Right atrium auricular region (tissue), 2 donors: Measurements from ENCODE around the gene CUTC. TPM values are rescaled to one million over a fixed set of nuclear protein-coding genes. Genes with fewer than 3 reads are reported as not detected.

Source experiments
- DNase-seq: peaks from one replicate; pipeline ENCODE4 v3.0.0-alpha.2; 2019; ENCODE audit warnings: low spot score
- H3K27ac ChIP-seq, 2 donors: fragments of 200-600 bp; sonication (generic); 1 replicate in 1 of 2; 2 replicates in 1 of 2; pipeline ENCODE4 v1.5.1; 2016 to 2019
- H3K27me3 ChIP-seq, 2 donors: fragments of 200-600 bp; sonication (generic); one replicate each; pipeline versions ENCODE4 v1.5.1 to v1.6.0; 2017 to 2019
- H3K36me3 ChIP-seq: fragments of 200-600 bp; sonication (generic); one replicate; pipeline ENCODE4 v1.5.1; 2016
- H3K4me1 ChIP-seq, 2 donors: fragments of 200-600 bp; sonication (generic); one replicate each; pipeline versions ENCODE4 v1.5.1 to v1.6.0; 2017 to 2019
- H3K4me3 ChIP-seq, 2 donors: fragments of 200-600 bp; sonication (generic); 1 replicate in 1 of 2; 2 replicates in 1 of 2; pipeline ENCODE4 v1.5.1; 2017 to 2019; ENCODE audit warnings: mild to moderate bottlenecking in 1 of 2, moderate library complexity in 1 of 2
- H3K9me3 ChIP-seq, 2 donors: fragments of 200-600 bp; sonication (generic); one replicate each; pipeline ENCODE4 v1.5.1; 2019
- CTCF ChIP-seq, 2 donors: fragments of 200-600 bp; sonication (generic); IDR thresholded peaks; one replicate each; pipeline ENCODE4 v1.5.1; 2019; ENCODE audit warnings: antibody characterized with exemption in 2 of 2
- total RNA-seq, 2 donors: library from RNA; depleted of rRNA; stranded (reverse); fragments of >200 nt; gene quantifications; one replicate each; pipeline ENCODE4 v1.1.0, GENCODE V29; 2016

Gene CUTC
- total RNA-seq, 2 donors from 2014 or later = 29.0 to 37.5 TPM

- H3K27me3 ChIP-seq = no peaks in the 10 kb centered on the region
- no peaks in the 10 kb centered on the region for H3K4me1 ChIP-seq
- H3K36me3 ChIP-seq = peaks cover 77% of the 10 kb centered on the region
- H3K4me3 ChIP-seq = no peak overlapping the region
- H3K9me3 ChIP-seq = no peaks in the 10 kb centered on the region
- no peak for TF ChIP-seq CTCF (IDR thresholded peaks at IDR 0.05)
- DNase-seq = no peak
- H3K27ac ChIP-seq = no peak overlapping the region
Observed at GRCh38 chr10:99758211-99758891, 26.3 kb downstream of the CUTC start.

DNA sequence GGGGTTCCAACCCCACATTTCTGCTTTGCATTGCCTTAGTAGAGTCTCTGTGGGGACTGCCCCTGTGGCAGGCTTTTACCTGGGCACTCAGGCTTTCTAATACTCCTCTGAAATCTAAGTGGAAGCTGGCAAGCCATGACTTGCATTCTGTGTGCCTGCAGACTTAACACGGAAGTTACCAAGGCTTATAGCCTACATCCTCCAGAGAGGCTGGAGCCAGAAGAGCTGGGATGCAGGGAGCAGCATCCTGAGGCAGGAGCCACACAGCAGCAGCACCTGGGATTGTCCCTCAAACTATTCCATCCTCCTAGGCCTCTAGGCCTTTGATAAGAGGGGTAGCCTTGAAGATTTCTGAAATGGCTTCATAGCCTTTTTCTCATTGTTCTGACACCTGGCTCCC lies 28.3 kb downstream of the CUTC start:
- Histone ChIP-seq H3K4me3 (no peak overlapping the region), H3K9me3 (no peaks in the 10 kb centered on the region), H3K27me3 (no peaks in the 10 kb centered on the region), H3K36me3 (peaks cover 58% of the 10 kb centered on the region), H3K4me1 (no peaks in the 10 kb centered on the region), H3K27ac (no peak overlapping the region)
- no peak for TF ChIP-seq CTCF (IDR thresholded peaks at IDR 0.05)
- DNase-seq = no peak

GRCh38 chr10:99761365-99761764 lies 29.3 kb downstream of the CUTC start:
- Histone ChIP-seq H3K27me3 (no peaks in the 10 kb centered on the region), H3K4me1 (no peaks in the 10 kb centered on the region), H3K27ac (no peak overlapping the region), H3K9me3 (no peaks in the 10 kb centered on the region), H3K36me3 (peaks cover 48% of the 10 kb centered on the region), H3K4me3 (no peak overlapping the region)
- DNase-seq = no peak
- TF ChIP-seq CTCF (IDR thresholded peaks at IDR 0.05) = no peak

GRCh38 chr10:99765672-99766301 lies 33.8 kb downstream of the CUTC start:
- no peak for DNase-seq
- Histone ChIP-seq H3K36me3 (peaks cover 4% of the 10 kb centered on the region), H3K4me1 (no peaks in the 10 kb centered on the region), H3K4me3 (no peak overlapping the region), H3K9me3 (no peaks in the 10 kb centered on the region), H3K27ac (no peak overlapping the region), H3K27me3 (no peaks in the 10 kb centered on the region)
- TF ChIP-seq CTCF (IDR thresholded peaks at IDR 0.05) = no peak

DNA sequence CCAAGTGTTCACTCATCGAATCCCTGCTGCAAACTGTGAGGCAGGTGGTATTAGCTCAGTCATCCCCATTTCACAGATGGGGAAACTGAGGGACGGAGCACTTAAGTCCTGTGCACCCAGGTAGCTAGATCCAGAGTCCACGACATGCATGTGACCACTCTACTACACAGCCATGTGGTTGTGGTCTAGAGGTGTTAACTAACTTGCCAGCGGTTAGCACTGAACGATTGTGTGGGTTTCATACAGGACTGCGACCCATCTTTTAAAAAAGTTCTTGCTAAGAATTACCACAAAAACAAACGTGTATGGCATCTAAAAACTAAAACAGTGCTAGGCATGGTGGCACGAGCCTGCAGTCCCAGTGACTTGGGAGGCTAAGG lies 34.3 kb downstream of the CUTC start:
- Histone ChIP-seq H3K36me3 (no peaks in the 10 kb centered on the region), H3K27ac (no peak overlapping the region), H3K4me1 (no peaks in the 10 kb centered on the region), H3K4me3 (no peak overlapping the region), H3K9me3 (no peaks in the 10 kb centered on the region), H3K27me3 (no peaks in the 10 kb centered on the region)
- no peak for DNase-seq
- no peak for TF ChIP-seq CTCF (IDR thresholded peaks at IDR 0.05)

DNA sequence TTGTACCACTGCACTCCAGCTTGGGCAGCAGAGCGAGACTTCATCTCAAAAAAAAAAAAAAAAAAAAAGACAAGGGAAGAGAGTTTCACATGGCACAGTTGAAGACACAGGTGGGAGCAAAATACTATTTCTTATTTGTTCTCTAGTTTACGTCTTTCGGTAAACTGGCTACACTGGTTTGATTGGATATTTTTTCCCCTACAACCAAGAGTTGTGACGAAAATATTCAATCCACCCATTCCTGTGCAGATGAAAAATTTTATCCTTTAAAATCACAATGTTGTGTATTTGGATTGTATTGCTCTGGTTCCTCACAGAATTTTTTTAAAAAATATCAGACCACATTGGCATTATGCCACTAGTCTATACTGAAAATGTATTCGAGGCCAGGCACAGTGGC lies 35.9 kb downstream of the CUTC start:
- no peaks in the 10 kb centered on the region for H3K27me3 ChIP-seq
- no peak overlapping the region for H3K4me3 ChIP-seq
- TF ChIP-seq CTCF (IDR thresholded peaks at IDR 0.05) = no peak
- H3K4me1 ChIP-seq = no peaks in the 10 kb centered on the region
- H3K36me3 ChIP-seq = no peaks in the 10 kb centered on the region
- no peak for DNase-seq
- no peak overlapping the region for H3K27ac ChIP-seq
- no peaks in the 10 kb centered on the region for H3K9me3 ChIP-seq
